CD4-positive, alpha-beta T cell (primary cell): ENCODE data around the gene SLC22A7. TPM values are rescaled to one million over a fixed set of nuclear protein-coding genes. Genes with fewer than 3 reads are reported as not detected.

ENCODE experiments used
- ATAC-seq: fragments of 200-7000 bp; cut with Tn5 transposase; one replicate; pipeline ENCODE4 v1.10.0; 2022; ENCODE audit warnings: mild to moderate bottlenecking; ENCODE audit not compliant: poor library complexity
- CTCF ChIA-PET: fragments of 350-600 bp; sonication (Branson Sonifier 250); formaldehyde crosslinking; loops from one replicate; lab custom pipeline; 2021; ENCODE audit warnings: antibody characterized with exemption, inconsistent platforms; lab: Charles Lee
- POLR2A ChIA-PET: fragments of 350-600 bp; sonication (Branson Sonifier 250); formaldehyde crosslinking; loops from one replicate; lab custom pipeline; 2021; ENCODE audit warnings: antibody characterized with exemption, inconsistent platforms; lab: Charles Lee
- DNase-seq, 14 experiments: peaks; one replicate each; pipeline ENCODE4 v3.0.0-alpha.2; 2013 to 2020; ENCODE audit warnings: mixed read lengths in 2 of 14
- H3K27ac ChIP-seq, 2 donors: one replicate each; pipeline versions ENCODE4 v1.5.1 to v1.7.0; 2013; ENCODE audit warnings: low read length in 2 of 2, low read depth in 1 of 2, mild to moderate bottlenecking in 1 of 2
- H3K27me3 ChIP-seq, 2 experiments: 1 replicate in 1 of 2; 2 replicates in 1 of 2; pipeline versions ENCODE4 v1.6.1 to v1.7.0; 2013; ENCODE audit warnings: low read length in 2 of 2, control low read depth in 1 of 2, mild to moderate bottlenecking in 1 of 2, moderate library complexity in 1 of 2; ENCODE audit not compliant: insufficient read depth in 2 of 2, control insufficient read depth in 1 of 2
- H3K36me3 ChIP-seq: one replicate; pipeline ENCODE4 v1.6.1; 2013; ENCODE audit warnings: low read length, control low read depth; ENCODE audit not compliant: insufficient read depth
- H3K4me1 ChIP-seq: one replicate; pipeline ENCODE4 v1.6.1; 2013; ENCODE audit warnings: low read length, control low read depth; ENCODE audit not compliant: insufficient read depth
- H3K4me3 ChIP-seq: one replicate; pipeline ENCODE4 v1.5.1; 2013; ENCODE audit warnings: mild to moderate bottlenecking, low read length, moderate library complexity
- H3K9me3 ChIP-seq, 2 experiments: 1 replicate in 1 of 2; 2 replicates in 1 of 2; pipeline versions ENCODE4 v1.6.1 to v1.7.0; 2013; ENCODE audit warnings: low read length in 2 of 2, mild to moderate bottlenecking in 2 of 2, control low read depth in 1 of 2, moderate library complexity in 1 of 2; ENCODE audit not compliant: control insufficient read depth in 1 of 2, insufficient read depth in 1 of 2
- H3K27ac Mint-ChIP-seq: one replicate; pipeline ENCODE4 v1.8.0; 2020; ENCODE audit warnings: mixed read lengths
- H3K27me3 Mint-ChIP-seq: one replicate; pipeline ENCODE4 v1.8.0; 2021; ENCODE audit warnings: mixed read lengths
- H3K36me3 Mint-ChIP-seq: one replicate; pipeline ENCODE4 v1.8.0; 2021; ENCODE audit warnings: low read depth, mixed read lengths
- H3K4me1 Mint-ChIP-seq: one replicate; pipeline ENCODE4 v1.8.0; 2021; ENCODE audit warnings: low read depth, mixed read lengths
- H3K4me3 Mint-ChIP-seq: one replicate; pipeline ENCODE4 v1.8.0; 2020; ENCODE audit warnings: mild to moderate bottlenecking, mixed read lengths
- H3K9me3 Mint-ChIP-seq: one replicate; pipeline ENCODE4 v1.8.0; 2020; ENCODE audit warnings: mixed read lengths
- intact Hi-C, 2 experiments: fragments of 100-400 bp; cut with DNase I in 1 of 2; cut with micrococcal nuclease in 1 of 2; formaldehyde crosslinking; loops; one replicate each; pipeline versions ENCODE4 v1.15.1 to v1.9.0; 2023 to 2025; cut with DNase I, micrococcal nuclease
- total RNA-seq, 174 experiments: library from RNA in 2 of 174; stranded (reverse) in 2 of 174; gene quantifications; one replicate each; pipeline ENCODE4 v1.2.3 and lab custom pipeline; 2021 to 2026
- TF ChIP-seq, protein P1 (sequence below): fragments of 200-600 bp; IDR thresholded peaks from one replicate; pipeline ENCODE4 v1.8.0; 2022; ENCODE audit warnings: antibody characterized with exemption, mild to moderate bottlenecking

The SLC22A7 gene
- total RNA-seq, 2 experiments from 2014 or later = not detected

DNA sequence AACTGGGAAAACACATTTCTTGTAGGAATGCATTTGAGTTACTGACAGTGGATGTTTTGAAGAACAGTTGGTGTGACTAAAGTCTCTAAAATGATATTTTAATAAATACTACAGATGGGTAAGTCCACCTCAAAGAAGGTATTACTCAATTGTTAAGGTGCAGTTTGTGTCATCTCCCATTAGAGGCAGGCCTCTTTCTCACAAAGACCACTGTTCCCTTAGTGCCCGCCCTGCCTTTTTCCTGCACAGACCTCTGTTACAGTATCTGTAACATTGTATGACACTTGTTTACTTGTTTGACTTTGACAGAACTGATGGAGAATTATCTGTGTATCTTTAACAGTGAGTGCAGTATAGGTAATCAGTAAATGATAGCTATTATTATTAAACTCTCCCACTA, 15.8 kb downstream of the SLC22A7 start:
- Mint-ChIP-seq H3K27ac (no peak overlapping the region), H3K27me3 (no peaks in the 10 kb centered on the region), H3K9me3 (no peaks in the 10 kb centered on the region), H3K4me1 (peaks cover 6% of the 10 kb centered on the region), H3K4me3 (no peak overlapping the region), H3K36me3 (peaks cover 7% of the 10 kb centered on the region)
- POLR2A ChIA-PET = no interaction called here
- H3K4me3 ChIP-seq = no peak overlapping the region
- H3K9me3 ChIP-seq = no peaks in the 10 kb centered on the region
- CTCF ChIA-PET = no interaction called here
- no peaks in the 10 kb centered on the region for H3K27me3 ChIP-seq
- no peak for DNase-seq
- ATAC-seq = no peak
- H3K4me1 ChIP-seq = peaks cover 8% of the 10 kb centered on the region
- intact Hi-C loops = no loop called here
- no peaks in the 10 kb centered on the region for H3K36me3 ChIP-seq
- H3K27ac ChIP-seq = no peak overlapping the region
- TF ChIP-seq, protein P1, sequence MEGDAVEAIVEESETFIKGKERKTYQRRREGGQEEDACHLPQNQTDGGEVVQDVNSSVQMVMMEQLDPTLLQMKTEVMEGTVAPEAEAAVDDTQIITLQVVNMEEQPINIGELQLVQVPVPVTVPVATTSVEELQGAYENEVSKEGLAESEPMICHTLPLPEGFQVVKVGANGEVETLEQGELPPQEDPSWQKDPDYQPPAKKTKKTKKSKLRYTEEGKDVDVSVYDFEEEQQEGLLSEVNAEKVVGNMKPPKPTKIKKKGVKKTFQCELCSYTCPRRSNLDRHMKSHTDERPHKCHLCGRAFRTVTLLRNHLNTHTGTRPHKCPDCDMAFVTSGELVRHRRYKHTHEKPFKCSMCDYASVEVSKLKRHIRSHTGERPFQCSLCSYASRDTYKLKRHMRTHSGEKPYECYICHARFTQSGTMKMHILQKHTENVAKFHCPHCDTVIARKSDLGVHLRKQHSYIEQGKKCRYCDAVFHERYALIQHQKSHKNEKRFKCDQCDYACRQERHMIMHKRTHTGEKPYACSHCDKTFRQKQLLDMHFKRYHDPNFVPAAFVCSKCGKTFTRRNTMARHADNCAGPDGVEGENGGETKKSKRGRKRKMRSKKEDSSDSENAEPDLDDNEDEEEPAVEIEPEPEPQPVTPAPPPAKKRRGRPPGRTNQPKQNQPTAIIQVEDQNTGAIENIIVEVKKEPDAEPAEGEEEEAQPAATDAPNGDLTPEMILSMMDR = no peak

DNA sequence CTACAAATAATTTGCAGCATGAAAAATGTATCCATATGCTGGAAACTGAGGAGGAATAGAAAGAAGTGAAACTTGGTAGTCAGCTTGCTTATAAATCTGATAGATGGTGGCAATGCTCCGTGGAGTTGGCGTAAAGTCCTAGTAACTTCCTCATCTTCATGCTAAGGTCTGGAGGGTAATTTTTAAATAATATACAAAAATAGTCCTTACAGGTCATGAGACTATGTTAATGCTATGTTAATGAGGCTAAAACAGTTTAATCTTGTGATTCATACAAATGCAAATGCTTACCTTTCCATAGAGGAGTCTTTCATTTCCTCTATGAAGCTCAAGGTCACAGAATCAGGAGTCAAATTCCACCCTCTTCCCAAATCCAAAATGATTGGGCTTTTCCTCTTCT, 20.0 kb downstream of the SLC22A7 start:
- Histone ChIP-seq H3K36me3 (no peaks in the 10 kb centered on the region), H3K27me3 (no peaks in the 10 kb centered on the region), H3K4me1 (no peaks in the 10 kb centered on the region), H3K27ac (no peak overlapping the region), H3K9me3 (no peaks in the 10 kb centered on the region), H3K4me3 (no peak overlapping the region)
- Mint-ChIP-seq H3K4me1 (no peaks in the 10 kb centered on the region), H3K36me3 (peaks cover 13% of the 10 kb centered on the region), H3K27ac (no peak overlapping the region), H3K9me3 (no peaks in the 10 kb centered on the region), H3K27me3 (no peaks in the 10 kb centered on the region), H3K4me3 (no peak overlapping the region)
- intact Hi-C loops = no loop called here
- TF ChIP-seq, protein P1 = no peak
- POLR2A ChIA-PET = no interaction called here
- no peak for ATAC-seq
- CTCF ChIA-PET = no interaction called here
- DNase-seq = no peak

DNA sequence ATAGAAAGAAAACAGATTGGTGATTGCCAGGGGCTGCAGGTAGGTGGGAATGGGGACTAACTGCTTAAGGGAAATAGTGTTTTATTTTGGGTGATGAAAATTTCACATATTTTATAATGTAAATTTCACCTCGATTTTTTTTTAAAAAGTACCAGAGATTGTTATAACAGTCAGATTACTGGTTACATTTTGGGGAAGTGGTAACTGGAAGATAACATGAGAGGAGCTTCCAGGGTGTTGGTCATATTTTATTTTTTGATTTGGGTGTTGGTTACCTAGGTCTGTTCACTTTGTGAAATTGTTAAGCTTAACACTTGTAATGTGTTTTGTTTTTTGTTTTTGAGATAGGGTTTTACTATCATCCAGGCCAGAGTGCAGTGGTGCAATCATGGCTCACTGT, 27.8 kb downstream of the SLC22A7 start:
- no peaks in the 10 kb centered on the region for H3K27me3 ChIP-seq
- POLR2A ChIA-PET = no interaction called here

More for the DNA sequence above, 27.8 kb downstream of the SLC22A7 start:
- DNase-seq = no peak
- Mint-ChIP-seq H3K4me3 (no peak overlapping the region), H3K9me3 (no peaks in the 10 kb centered on the region), H3K36me3 (peaks cover 31% of the 10 kb centered on the region), H3K27ac (no peak overlapping the region), H3K4me1 (peaks cover under 1% of the 10 kb centered on the region), H3K27me3 (no peaks in the 10 kb centered on the region)
- CTCF ChIA-PET = no interaction called here
- peaks cover 2% of the 10 kb centered on the region for H3K4me1 ChIP-seq
- no peaks in the 10 kb centered on the region for H3K9me3 ChIP-seq
- no peak for ATAC-seq
- intact Hi-C loops = no loop called here
- H3K36me3 ChIP-seq = no peaks in the 10 kb centered on the region
- TF ChIP-seq, protein P1 = no peak
- no peak overlapping the region for H3K27ac ChIP-seq
- H3K4me3 ChIP-seq = no peak overlapping the region
